Hepatocyte (in vitro differentiated cells): ENCODE results near the gene ATF7. TPM values are rescaled to one million over a fixed set of nuclear protein-coding genes. Genes with fewer than 3 reads are reported as not detected.

Experiments used
- DNase-seq: peaks from one replicate; pipeline ENCODE4 v3.0.0-alpha.2; 2016; ENCODE audit warnings: low spot score
- H2AFZ ChIP-seq: fragments of 200-600 bp; sonication (generic); 2 replicates; pipeline ENCODE4 v1.6.0; 2016; ENCODE audit warnings: antibody characterized with exemption, mild to moderate bottlenecking
- H3K27ac ChIP-seq: fragments of 200-600 bp; sonication (generic); 2 replicates; pipeline ENCODE4 v1.5.1; 2016; ENCODE audit warnings: mild to moderate bottlenecking
- H3K27me3 ChIP-seq: fragments of 200-600 bp; sonication (generic); 2 replicates; pipeline ENCODE4 v1.6.1; 2016
- H3K36me3 ChIP-seq: fragments of 200-600 bp; sonication (generic); replicated peaks from 2 replicates; pipeline ENCODE4 v1.5.1; 2016; ENCODE audit warnings: low read depth; ENCODE audit not compliant: insufficient read depth
- H3K4me1 ChIP-seq: fragments of 200-600 bp; sonication (generic); 2 replicates; pipeline ENCODE4 v1.5.1; 2016; ENCODE audit warnings: mild to moderate bottlenecking, moderate library complexity; ENCODE audit not compliant: insufficient read depth
- H3K4me2 ChIP-seq: fragments of 200-600 bp; sonication (generic); 2 replicates; pipeline ENCODE4 v1.6.0; 2016
- H3K4me3 ChIP-seq: fragments of 200-600 bp; sonication (generic); 2 replicates; pipeline ENCODE4 v1.5.1; 2016; ENCODE audit warnings: mild to moderate bottlenecking
- H3K79me2 ChIP-seq: fragments of 200-600 bp; sonication (generic); 2 replicates; pipeline ENCODE4 v1.6.0; 2017; ENCODE audit warnings: mild to moderate bottlenecking
- H3K9me2 ChIP-seq: fragments of 200-600 bp; sonication (generic); replicated peaks from 2 replicates; pipeline ENCODE4 v1.6.0; 2017; ENCODE audit warnings: mild to moderate bottlenecking; ENCODE audit not compliant: insufficient read depth
- H3K9me3 ChIP-seq: fragments of 200-600 bp; sonication (generic); 2 replicates; pipeline ENCODE4 v1.5.1; 2016; ENCODE audit warnings: low read depth, mild to moderate bottlenecking
- H4K20me1 ChIP-seq: fragments of 200-600 bp; sonication (generic); 2 replicates; pipeline ENCODE4 v1.6.0; 2016; ENCODE audit warnings: mild to moderate bottlenecking; ENCODE audit not compliant: insufficient read depth, poor library complexity, severe bottlenecking
- EZH2 ChIP-seq: fragments of 200-600 bp; sonication (generic); IDR thresholded peaks from 2 replicates; pipeline ENCODE4 v1.6.1; 2016; ENCODE audit warnings: antibody characterized with exemption, mild to moderate bottlenecking, borderline replicate concordance
- EZH2phosphoT487 ChIP-seq: fragments of 200-600 bp; sonication (generic); IDR thresholded peaks from one replicate; pipeline ENCODE4 v1.6.1; 2018; ENCODE audit warnings: antibody characterized with exemption, mild to moderate bottlenecking, low read depth, moderate library complexity; ENCODE audit not compliant: unreplicated experiment, severe bottlenecking
- WGBS: methylation state at CpG from one replicate; pipeline ENCODE4 v1.1.6; 2016; ENCODE audit warnings: low lambda C conversion rate; ENCODE audit errors: missing lambda C conversion rate; 5-methylcytosine and 5-hydroxymethylcytosine counted together
- polyA plus RNA-seq: library from polyadenylated mRNA; unstranded; fragments of >200 nt; fragmentation: Nextera tagmentation; extraction: Ambion mirVana; gene quantifications from 2 replicates; pipeline ENCODE4 v1.2.1, GENCODE V29; 2016
- total RNA-seq: library from RNA; depleted of rRNA; stranded (reverse); fragments of >200 nt; gene quantifications from 2 replicates; pipeline ENCODE4 v1.2.3, GENCODE V29; 2014
- TF ChIP-seq, protein P1 (sequence below): fragments of 200-600 bp; sonication (generic); IDR thresholded peaks from 2 replicates; pipeline ENCODE4 v1.5.1; 2016; ENCODE audit warnings: antibody characterized with exemption, mild to moderate bottlenecking; ENCODE audit not compliant: poor library complexity

The ATF7 gene
- total and polyA plus RNA-seq, 2 experiments from 2014 or later = 17.8 to 19.2 TPM

- H3K36me3 ChIP-seq = no peaks in the 10 kb centered on the region
- H3K4me3 ChIP-seq = peak within 1 kb of the TSS; percentile 26
- TF ChIP-seq EZH2phosphoT487 (no peak), EZH2 (no peak)
- TF ChIP-seq, protein P1, sequence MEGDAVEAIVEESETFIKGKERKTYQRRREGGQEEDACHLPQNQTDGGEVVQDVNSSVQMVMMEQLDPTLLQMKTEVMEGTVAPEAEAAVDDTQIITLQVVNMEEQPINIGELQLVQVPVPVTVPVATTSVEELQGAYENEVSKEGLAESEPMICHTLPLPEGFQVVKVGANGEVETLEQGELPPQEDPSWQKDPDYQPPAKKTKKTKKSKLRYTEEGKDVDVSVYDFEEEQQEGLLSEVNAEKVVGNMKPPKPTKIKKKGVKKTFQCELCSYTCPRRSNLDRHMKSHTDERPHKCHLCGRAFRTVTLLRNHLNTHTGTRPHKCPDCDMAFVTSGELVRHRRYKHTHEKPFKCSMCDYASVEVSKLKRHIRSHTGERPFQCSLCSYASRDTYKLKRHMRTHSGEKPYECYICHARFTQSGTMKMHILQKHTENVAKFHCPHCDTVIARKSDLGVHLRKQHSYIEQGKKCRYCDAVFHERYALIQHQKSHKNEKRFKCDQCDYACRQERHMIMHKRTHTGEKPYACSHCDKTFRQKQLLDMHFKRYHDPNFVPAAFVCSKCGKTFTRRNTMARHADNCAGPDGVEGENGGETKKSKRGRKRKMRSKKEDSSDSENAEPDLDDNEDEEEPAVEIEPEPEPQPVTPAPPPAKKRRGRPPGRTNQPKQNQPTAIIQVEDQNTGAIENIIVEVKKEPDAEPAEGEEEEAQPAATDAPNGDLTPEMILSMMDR = no peak
- no peaks in the 10 kb centered on the region for H3K9me3 ChIP-seq
- H3K9me2 ChIP-seq = no peaks in the 10 kb centered on the region
- 3% methylated on average over 29 of the region's 51 CpGs for WGBS
- H3K27ac ChIP-seq = peak within 1 kb of the TSS; percentile 98
- peak; percentile 76 for DNase-seq
- H3K27me3 ChIP-seq = no peaks in the 10 kb centered on the region
- H3K79me2 ChIP-seq = peaks cover 43% of the 10 kb centered on the region
- H2AFZ ChIP-seq = peak within 1 kb of the TSS; percentile 26
- H3K4me2 ChIP-seq = peak within 1 kb of the TSS; percentile 81
- peaks cover 30% of the 10 kb centered on the region for H3K4me1 ChIP-seq
- H4K20me1 ChIP-seq = no peaks in the 10 kb centered on the region
Measured at GRCh38 chr12:53499266-53500141, 126.7 kb downstream of the ATF7 start, which contains the start of gene MAP3K12. MAP3K12 (minus strand) TSS chr12:53499458; CDS start chr12:53487391, 12,067 bp downstream.

- no peaks in the 10 kb centered on the region for H3K36me3 ChIP-seq
- no peak overlapping the region for H3K27ac ChIP-seq
- 71% methylated on average over 2 of the region's 2 CpGs for WGBS
- H3K9me3 ChIP-seq = no peaks in the 10 kb centered on the region
- peaks cover 42% of the 10 kb centered on the region for H3K4me1 ChIP-seq
- TF ChIP-seq, protein P1 = no peak
- TF ChIP-seq EZH2phosphoT487 = no peak
- TF ChIP-seq EZH2 = no peak
- no peaks in the 10 kb centered on the region for H4K20me1 ChIP-seq
- no peaks in the 10 kb centered on the region for H3K9me2 ChIP-seq
- H3K27me3 ChIP-seq = no peaks in the 10 kb centered on the region
- peak overlapping the region; percentile 81 for H3K4me2 ChIP-seq
- no peak overlapping the region for H2AFZ ChIP-seq
- peaks cover 44% of the 10 kb centered on the region for H3K79me2 ChIP-seq
- no peak for DNase-seq
- no peak overlapping the region for H3K4me3 ChIP-seq
Measured at GRCh38 chr12:53498235-53498630, 127.9 kb downstream of the ATF7 start.

DNA sequence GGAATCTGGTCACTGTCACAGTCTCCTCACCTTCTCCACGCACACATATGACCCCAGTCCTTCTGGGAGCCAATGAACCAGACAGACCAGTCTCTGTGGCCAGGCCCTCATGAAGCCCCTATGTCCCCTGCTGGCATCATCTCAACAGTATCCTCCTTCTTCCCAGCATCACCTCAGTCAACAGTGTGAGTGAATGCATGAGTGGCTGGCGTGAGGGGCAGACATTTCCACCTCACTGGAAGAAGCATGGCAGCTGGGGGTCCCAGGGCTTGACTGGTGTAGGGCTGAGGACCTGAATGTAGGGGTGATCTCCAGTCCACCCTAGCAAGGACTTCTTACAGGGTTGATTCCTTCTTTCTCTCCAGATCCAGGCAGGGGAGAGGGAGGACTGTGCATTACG, 128.7 kb downstream of the ATF7 start:
- Histone ChIP-seq H3K9me2 (no peaks in the 10 kb centered on the region), H3K9me3 (no peaks in the 10 kb centered on the region), H3K79me2 (peaks cover 37% of the 10 kb centered on the region), H3K27me3 (no peaks in the 10 kb centered on the region), H3K4me2 (no peak overlapping the region), H3K36me3 (no peaks in the 10 kb centered on the region), H3K4me3 (no peak overlapping the region), H3K4me1 (peaks cover 42% of the 10 kb centered on the region), H2AFZ (no peak overlapping the region), H3K27ac (no peak overlapping the region), H4K20me1 (no peaks in the 10 kb centered on the region)
- 96% methylated on average over 3 of the region's 3 CpGs for whole genome bisulfite sequencing
- no peak for TF ChIP-seq EZH2phosphoT487
- DNase-seq = no peak

DNA sequence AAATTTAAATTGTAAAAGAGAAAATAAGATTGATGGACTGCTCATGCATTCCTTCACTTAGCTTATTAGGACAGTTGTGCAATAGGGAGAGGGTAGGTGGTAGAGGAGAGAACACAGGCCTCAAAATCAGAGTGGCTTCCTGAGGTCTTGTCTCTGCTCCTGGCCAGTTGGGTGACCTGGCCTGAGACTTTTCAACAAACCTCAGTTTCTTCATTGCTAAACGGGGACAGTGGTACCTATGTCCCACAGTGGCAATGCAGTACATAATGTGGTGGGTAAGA, 129.5 kb downstream of the ATF7 start:
- DNase-seq = no peak
- Histone ChIP-seq H3K9me2 (no peaks in the 10 kb centered on the region), H3K27ac (peak overlapping the region; percentile 38), H3K36me3 (no peaks in the 10 kb centered on the region), H2AFZ (no peak overlapping the region), H4K20me1 (no peaks in the 10 kb centered on the region), H3K9me3 (no peaks in the 10 kb centered on the region), H3K79me2 (peaks cover 35% of the 10 kb centered on the region), H3K4me1 (peaks cover 40% of the 10 kb centered on the region), H3K4me2 (peak overlapping the region; percentile 59), H3K4me3 (no peak overlapping the region), H3K27me3 (no peaks in the 10 kb centered on the region)
- WGBS = 94% methylated on average over 1 of the region's 1 CpG
- TF ChIP-seq, protein P1 = no peak
- no peak for TF ChIP-seq EZH2
- no peak for TF ChIP-seq EZH2phosphoT487
